Activated T-cell treated with anti-CD3 and anti-CD28 coated beads, Interleukin-2, amount 50 U/mL, for 4 hours (primary cell): ENCODE measurements around the gene ADAM30. TPM values are rescaled to one million over a fixed set of nuclear protein-coding genes. Genes with fewer than 3 reads are reported as not detected.

Source experiments
- ATAC-seq, 2 donors: fragments of 200-7000 bp; cut with Tn5 transposase; one replicate each; pipeline ENCODE4 v1.10.0; 2021
- DNase-seq: peaks from one replicate; pipeline ENCODE4 v3.0.0-alpha.2; 2020
- H3K27me3 Mint-ChIP-seq: one replicate; pipeline ENCODE4 v1.8.0; 2021; ENCODE audit warnings: low read depth, mixed read lengths
- H3K36me3 Mint-ChIP-seq: one replicate; pipeline ENCODE4 v1.8.0; 2022; ENCODE audit warnings: mixed read lengths; ENCODE audit not compliant: insufficient read depth
- H3K4me1 Mint-ChIP-seq: one replicate; pipeline ENCODE4 v1.8.0; 2021; ENCODE audit warnings: low read depth, mixed read lengths
- H3K4me3 Mint-ChIP-seq: one replicate; pipeline ENCODE4 v1.8.0; 2021; ENCODE audit warnings: mild to moderate bottlenecking, moderate library complexity, mixed read lengths
- H3K9me3 Mint-ChIP-seq: one replicate; pipeline ENCODE4 v1.8.0; 2021; ENCODE audit warnings: mixed read lengths
- total RNA-seq, 3 donors: library from RNA; stranded (reverse); gene quantifications; one replicate each; pipeline ENCODE4 v1.2.1, GENCODE V29; 2021

Gene ADAM30
- not detected for total RNA-seq

- Mint-ChIP-seq H3K4me3 (no peak within 1 kb of the TSS), H3K9me3 (no peaks in the 10 kb centered on the region), H3K27me3 (peaks cover 3% of the 10 kb centered on the region), H3K4me1 (peaks cover 11% of the 10 kb centered on the region), H3K36me3 (no peaks in the 10 kb centered on the region)
- ATAC-seq: no peak
- DNase-seq: no peak
Measured at GRCh38 chr1:119896303-119896702, at the start of gene ADAM30. Gene ADAM30, minus strand, starts transcription at chr1:119896515. Its CDS starts 179 bp downstream, at chr1:119896336.

GRCh38 chr1:119943216-119943615 is 46.9 kb upstream of the ADAM30 start:
- ATAC-seq (no peak), DNase-seq (no peak)
- peaks cover 34% of the 10 kb centered on the region for H3K36me3 Mint-ChIP-seq
- H3K27me3 Mint-ChIP-seq: no peaks in the 10 kb centered on the region
- H3K4me1 Mint-ChIP-seq: peaks cover 3% of the 10 kb centered on the region
- H3K4me3 Mint-ChIP-seq: no peak overlapping the region
- H3K9me3 Mint-ChIP-seq: no peaks in the 10 kb centered on the region

GRCh38 chr1:119941392-119941791 is 45.1 kb upstream of the ADAM30 start:
- Mint-ChIP-seq H3K4me1 (peaks cover 3% of the 10 kb centered on the region), H3K9me3 (no peaks in the 10 kb centered on the region), H3K27me3 (no peaks in the 10 kb centered on the region), H3K36me3 (peaks cover 44% of the 10 kb centered on the region), H3K4me3 (no peak overlapping the region)
- ATAC-seq (no peak), DNase-seq (no peak)

- Mint-ChIP-seq H3K27me3 (no peaks in the 10 kb centered on the region), H3K4me1 (peaks cover 3% of the 10 kb centered on the region), H3K36me3 (peaks cover 50% of the 10 kb centered on the region), H3K4me3 (no peak overlapping the region), H3K9me3 (no peaks in the 10 kb centered on the region)
- DNase-seq (no peak), ATAC-seq (no peak)
Measured at GRCh38 chr1:119940697-119941096, 44.4 kb upstream of the ADAM30 start.

- Mint-ChIP-seq H3K36me3 (peaks cover 74% of the 10 kb centered on the region), H3K27me3 (no peaks in the 10 kb centered on the region), H3K4me3 (no peak overlapping the region), H3K4me1 (peaks cover 3% of the 10 kb centered on the region), H3K9me3 (peaks cover 15% of the 10 kb centered on the region)
- no peak for ATAC-seq
- no peak for DNase-seq
Measured at GRCh38 chr1:119937198-119937597, 40.9 kb upstream of the ADAM30 start.

GRCh38 chr1:119935915-119936314 is 39.6 kb upstream of the ADAM30 start:
- no peak for ATAC-seq
- Mint-ChIP-seq H3K27me3 (no peaks in the 10 kb centered on the region), H3K36me3 (peaks cover 66% of the 10 kb centered on the region), H3K4me1 (no peaks in the 10 kb centered on the region), H3K4me3 (no peak overlapping the region), H3K9me3 (peaks cover 15% of the 10 kb centered on the region)
- DNase-seq: no peak

- DNase-seq (no peak), ATAC-seq (no peak)
- Mint-ChIP-seq H3K27me3 (no peaks in the 10 kb centered on the region), H3K36me3 (peaks cover 63% of the 10 kb centered on the region), H3K4me3 (no peak overlapping the region), H3K4me1 (no peaks in the 10 kb centered on the region), H3K9me3 (peaks cover 15% of the 10 kb centered on the region)
Measured at GRCh38 chr1:119935373-119935772, 39.1 kb upstream of the ADAM30 start.

- Mint-ChIP-seq H3K27me3 (no peaks in the 10 kb centered on the region), H3K4me1 (no peaks in the 10 kb centered on the region), H3K36me3 (peaks cover 57% of the 10 kb centered on the region), H3K9me3 (peaks cover 15% of the 10 kb centered on the region), H3K4me3 (no peak overlapping the region)
- ATAC-seq (no peak), DNase-seq (no peak)
Measured at GRCh38 chr1:119933397-119933796, 37.1 kb upstream of the ADAM30 start.

GRCh38 chr1:119929643-119930315 is 33.5 kb upstream of the ADAM30 start:
- Mint-ChIP-seq H3K27me3 (no peaks in the 10 kb centered on the region), H3K4me1 (no peaks in the 10 kb centered on the region), H3K36me3 (peaks cover 44% of the 10 kb centered on the region), H3K9me3 (peaks cover 11% of the 10 kb centered on the region), H3K4me3 (no peak overlapping the region)
- ATAC-seq: no peak
- DNase-seq: no peak

GRCh38 chr1:119926553-119926952 is 30.2 kb upstream of the ADAM30 start:
- H3K4me1 Mint-ChIP-seq: no peaks in the 10 kb centered on the region
- ATAC-seq (no peak), DNase-seq (no peak)
- no peaks in the 10 kb centered on the region for H3K9me3 Mint-ChIP-seq
- H3K36me3 Mint-ChIP-seq: peaks cover 45% of the 10 kb centered on the region
- H3K27me3 Mint-ChIP-seq: no peaks in the 10 kb centered on the region
- H3K4me3 Mint-ChIP-seq: no peak overlapping the region

- no peaks in the 10 kb centered on the region for H3K4me1 Mint-ChIP-seq
- DNase-seq: no peak
- H3K36me3 Mint-ChIP-seq: peaks cover 58% of the 10 kb centered on the region
- no peaks in the 10 kb centered on the region for H3K9me3 Mint-ChIP-seq
- no peaks in the 10 kb centered on the region for H3K27me3 Mint-ChIP-seq
- H3K4me3 Mint-ChIP-seq: no peak overlapping the region
- no peak for ATAC-seq
Measured at GRCh38 chr1:119924948-119925898, 28.9 kb upstream of the ADAM30 start.

GRCh38 chr1:119920104-119920968 is 24.0 kb upstream of the ADAM30 start:
- no peak for ATAC-seq
- no peak for DNase-seq
- no peak overlapping the region for H3K4me3 Mint-ChIP-seq
- no peaks in the 10 kb centered on the region for H3K9me3 Mint-ChIP-seq
- peaks cover 82% of the 10 kb centered on the region for H3K36me3 Mint-ChIP-seq
- H3K4me1 Mint-ChIP-seq: no peaks in the 10 kb centered on the region
- no peaks in the 10 kb centered on the region for H3K27me3 Mint-ChIP-seq

GRCh38 chr1:119919241-119919640 is 22.9 kb upstream of the ADAM30 start:
- Mint-ChIP-seq H3K36me3 (peaks cover 80% of the 10 kb centered on the region), H3K9me3 (no peaks in the 10 kb centered on the region), H3K4me3 (no peak overlapping the region)

GRCh38 chr1:119918301-119918700 is 22.0 kb upstream of the ADAM30 start:
- no peak for ATAC-seq
- peaks cover 83% of the 10 kb centered on the region for H3K36me3 Mint-ChIP-seq
- H3K9me3 Mint-ChIP-seq: no peaks in the 10 kb centered on the region
- no peaks in the 10 kb centered on the region for H3K4me1 Mint-ChIP-seq
- no peak overlapping the region for H3K4me3 Mint-ChIP-seq
- DNase-seq: no peak
- no peaks in the 10 kb centered on the region for H3K27me3 Mint-ChIP-seq

More at GRCh38 chr1:119919241-119919640, 22.9 kb upstream of the ADAM30 start:
- no peaks in the 10 kb centered on the region for H3K27me3 Mint-ChIP-seq
- no peak for DNase-seq
- ATAC-seq: no peak
- H3K4me1 Mint-ChIP-seq: no peaks in the 10 kb centered on the region
